IMR-90 (cell line): ENCODE results near the gene TMUB1. TPM values are rescaled to one million over a fixed set of nuclear protein-coding genes. Genes with fewer than 3 reads are reported as not detected.

ENCODE experiments used
- ATAC-seq: fragments of 200-7000 bp; cut with Tn5 transposase; 2 replicates; pipeline ENCODE4 v1.9.1; 2020; ENCODE audit warnings: low read depth, mild to moderate bottlenecking, moderate library complexity
- BruUV-seq: library from RNA; stranded (reverse); fragments of 400-500 nt; replicated peaks from 2 replicates; lab custom pipeline; 2021; lab: Mats Ljungman, UMichigan
- CTCF ChIA-PET: fragments of 300-600 bp; formaldehyde crosslinking; extraction: SDS; loops from one replicate; lab custom pipeline; 2021; ENCODE audit warnings: antibody characterized with exemption; lab: Yijun Ruan, JAX
- POLR2A ChIA-PET: fragments of 300-600 bp; sonication (Branson Sonifier 250); formaldehyde crosslinking; loops from one replicate; lab custom pipeline; 2022; ENCODE audit warnings: antibody characterized with exemption; ENCODE audit not compliant: unreplicated experiment; lab: Charles Lee
- DNase-seq: peaks from one replicate; pipeline ENCODE4 v3.0.0; 2013
- H2AFZ ChIP-seq: replicated peaks from 2 replicates; pipeline ENCODE3; 2013; ENCODE audit warnings: low read length, mild to moderate bottlenecking; ENCODE audit not compliant: poor library complexity
- H2AK5ac ChIP-seq: 2 replicates; pipeline ENCODE4 v1.6.1; 2013; ENCODE audit warnings: low read depth, low read length, inconsistent platforms
- H2AK9ac ChIP-seq: replicated peaks from 2 replicates; pipeline ENCODE3; 2013; ENCODE audit warnings: mild to moderate bottlenecking, low read depth, low read length, moderate library complexity; ENCODE audit not compliant: poor library complexity
- H2BK120ac ChIP-seq: 2 replicates; pipeline ENCODE4 v1.6.1; 2013; ENCODE audit warnings: low read depth, low read length, inconsistent platforms
- H2BK15ac ChIP-seq: 3 replicates; pipeline ENCODE4 v1.6.1; 2013; ENCODE audit warnings: low read depth, low read length, inconsistent platforms
- H2BK20ac ChIP-seq: 2 replicates; pipeline ENCODE4 v1.6.1; 2013; ENCODE audit warnings: low read depth, mild to moderate bottlenecking, inconsistent platforms, low read length, moderate library complexity
- H2BK5ac ChIP-seq: 2 replicates; pipeline ENCODE4 v1.6.1; 2013; ENCODE audit warnings: mild to moderate bottlenecking, low read depth, low read length, inconsistent platforms; ENCODE audit not compliant: poor library complexity, severe bottlenecking
- H3K14ac ChIP-seq: replicated peaks from 2 replicates; pipeline ENCODE4 v1.6.1; 2013; ENCODE audit warnings: low read depth, low read length, inconsistent platforms
- H3K18ac ChIP-seq: 2 replicates; pipeline ENCODE4 v1.6.1; 2013; ENCODE audit warnings: low read depth, low read length, control low read depth
- H3K23ac ChIP-seq: 2 replicates; pipeline ENCODE4 v1.6.1; 2013; ENCODE audit warnings: low read depth, low read length, inconsistent platforms
- H3K27ac ChIP-seq: 2 replicates; pipeline ENCODE4 v1.5.1; 2013; ENCODE audit warnings: mild to moderate bottlenecking, control low read depth, low read length; ENCODE audit not compliant: insufficient read depth
- H3K27me3 ChIP-seq: 2 replicates; pipeline ENCODE4 v1.6.1; 2013; ENCODE audit warnings: low read length; ENCODE audit not compliant: control insufficient read depth, insufficient read depth
- H3K36me3 ChIP-seq: 2 replicates; pipeline ENCODE4 v1.6.1; 2013; ENCODE audit warnings: low read length, mixed read lengths; ENCODE audit not compliant: control insufficient read depth, insufficient read depth
- H3K4ac ChIP-seq: 2 replicates; pipeline ENCODE4 v1.6.1; 2013; ENCODE audit warnings: low read depth, low read length, inconsistent platforms
- H3K4me1 ChIP-seq: 2 replicates; pipeline ENCODE4 v1.6.1; 2013; ENCODE audit warnings: low read length, mixed read lengths; ENCODE audit not compliant: control insufficient read depth, insufficient read depth
- H3K4me2 ChIP-seq: 2 replicates; pipeline ENCODE4 v1.6.1; 2013; ENCODE audit warnings: low read depth, mild to moderate bottlenecking, control low read depth, low read length, moderate library complexity
- H3K4me3 ChIP-seq: 2 replicates; pipeline ENCODE4 v1.5.1; 2013; ENCODE audit warnings: low read depth, mild to moderate bottlenecking, control low read depth, low read length, moderate library complexity; ENCODE audit not compliant: insufficient read depth
- H3K56ac ChIP-seq: 2 replicates; pipeline ENCODE4 v1.6.1; 2013; ENCODE audit warnings: low read length, inconsistent platforms; ENCODE audit not compliant: insufficient read depth; ENCODE audit errors: extremely low read depth
- H3K79me1 ChIP-seq, 2 experiments: 2 replicates each; pipeline ENCODE4 v1.6.1; 2013; ENCODE audit warnings: low read length in 2 of 2, inconsistent platforms in 1 of 2, low read depth in 1 of 2
- H3K9ac ChIP-seq: 2 replicates; pipeline ENCODE4 v1.6.1; 2013; ENCODE audit warnings: low read depth, low read length, control low read depth
- H3K9me1 ChIP-seq: 2 replicates; pipeline ENCODE4 v1.6.1; 2013; ENCODE audit warnings: low read length, inconsistent platforms; ENCODE audit not compliant: insufficient read depth
- H3K9me3 ChIP-seq: 2 replicates; pipeline ENCODE4 v1.6.1; 2013; ENCODE audit warnings: low read length; ENCODE audit not compliant: control insufficient read depth, insufficient read depth
- H4K20me1 ChIP-seq: 2 replicates; pipeline ENCODE4 v1.6.1; 2013; ENCODE audit warnings: low read length, inconsistent platforms; ENCODE audit not compliant: insufficient read depth
- H4K5ac ChIP-seq: 2 replicates; pipeline ENCODE4 v1.6.1; 2013; ENCODE audit warnings: mild to moderate bottlenecking, low read depth, low read length, control low read depth
- H4K8ac ChIP-seq, 2 experiments: 2 replicates each; pipeline ENCODE4 v1.6.1; 2013; ENCODE audit warnings: low read depth in 2 of 2, low read length in 2 of 2, control low read depth in 1 of 2, inconsistent platforms in 1 of 2
- H4K91ac ChIP-seq: 2 replicates; pipeline ENCODE4 v1.6.1; 2013; ENCODE audit warnings: low read depth, low read length, inconsistent platforms; ENCODE audit not compliant: insufficient read depth
- BHLHE40 ChIP-seq: fragments of 150-350 bp; IDR thresholded peaks from 2 replicates; pipeline ENCODE4 v1.6.1; 2016; ENCODE audit warnings: mild to moderate bottlenecking, low read depth, low read length
- CEBPB ChIP-seq: IDR thresholded peaks from 2 replicates; pipeline ENCODE4 v1.6.1; 2012; ENCODE audit warnings: low read depth, low read length, improper control_type of control experiment
- CHD1 ChIP-seq: IDR thresholded peaks from 2 replicates; pipeline ENCODE4 v1.6.1; 2012; ENCODE audit warnings: low read depth, low read length, improper control_type of control experiment
- FOS ChIP-seq: fragments of 150-350 bp; IDR thresholded peaks from 2 replicates; pipeline ENCODE4 v1.6.1; 2016; ENCODE audit warnings: low read depth, low read length
- MAFK ChIP-seq: IDR thresholded peaks from 2 replicates; pipeline ENCODE4 v1.6.1; 2012; ENCODE audit warnings: low read depth, low read length, improper control_type of control experiment
- MAZ ChIP-seq: IDR thresholded peaks from 2 replicates; pipeline ENCODE4 v1.6.1; 2012; ENCODE audit warnings: low read depth, mild to moderate bottlenecking, low read length, improper control_type of control experiment, moderate library complexity, borderline replicate concordance
- MXI1 ChIP-seq: IDR thresholded peaks from 2 replicates; pipeline ENCODE4 v1.6.1; 2012; ENCODE audit warnings: low read depth, mild to moderate bottlenecking, low read length, moderate library complexity, borderline replicate concordance
- POLR2A ChIP-seq: IDR thresholded peaks from 2 replicates; pipeline ENCODE4 v1.6.1; 2012; ENCODE audit warnings: mild to moderate bottlenecking, low read depth, low read length
- RAD21 ChIP-seq: IDR thresholded peaks from 2 replicates; pipeline ENCODE4 v1.6.1; 2012; ENCODE audit warnings: low read length, improper control_type of control experiment
- RFX5 ChIP-seq: IDR thresholded peaks from 2 replicates; pipeline ENCODE4 v1.8.0; 2012; ENCODE audit warnings: low read depth, mild to moderate bottlenecking, low read length, moderate library complexity
- SMC3 ChIP-seq: fragments of 150-350 bp; IDR thresholded peaks from 2 replicates; pipeline ENCODE4 v1.6.1; 2016; ENCODE audit warnings: low read depth, mild to moderate bottlenecking, antibody characterized with exemption, low read length, moderate library complexity
- USF2 ChIP-seq: fragments of 150-350 bp; IDR thresholded peaks from 2 replicates; pipeline ENCODE4 v1.6.1; 2017; ENCODE audit warnings: mild to moderate bottlenecking, antibody characterized with exemption, low read length, low read depth
- WGBS, 2 experiments: methylation state at CpG; one replicate each; pipeline versions ENCODE4 v1.1.5 to v1.1.7; 2013; ENCODE audit warnings: missing lambda C conversion rate in 2 of 2; ENCODE audit not compliant: insufficient read length in 1 of 2; ENCODE audit errors: extremely low coverage in 2 of 2; 5-methylcytosine and 5-hydroxymethylcytosine counted together
- dilution Hi-C: fragments of 300-500 bp; cut with HindIII; formaldehyde crosslinking; loops from one replicate; pipeline ENCODE4 v1.14.3; 2018; ENCODE audit warnings: low sequenced_read_pairs; ENCODE audit not compliant: unreplicated experiment
- in situ Hi-C: fragments of 300-500 bp; cut with MboI; formaldehyde crosslinking; loops from 3 replicates; pipeline ENCODE4 v1.14.3; 2019; ENCODE audit warnings: low sequenced_read_pairs, inconsistent platforms, mixed read lengths
- intact Hi-C: fragments of 100-400 bp; cut with micrococcal nuclease; formaldehyde crosslinking; loops from 2 replicates; pipeline ENCODE4 v1.10.0; 2022
- polyA plus RNA-seq, 3 experiments: library from polyadenylated mRNA; depleted of rRNA; stranded (reverse); fragments of >200 nt; gene quantifications; 2 replicates each; pipeline ENCODE4 v1.2.3, GENCODE V29; 2012; ENCODE audit warnings: low replicate concordance in 1 of 3
- total RNA-seq: library from RNA; depleted of rRNA; stranded (reverse); fragments of >200 nt; gene quantifications from 2 replicates; pipeline ENCODE4 v1.2.3, GENCODE V29; 2012
- TF ChIP-seq, protein P1 (sequence below): fragments of 150-350 bp; IDR thresholded peaks from 2 replicates; pipeline ENCODE4 v1.6.1; 2016; ENCODE audit warnings: low read depth, mild to moderate bottlenecking, low read length, moderate library complexity, borderline replicate concordance

The TMUB1 gene
- total and polyA plus RNA-seq, 2 of the 4 experiments (the other 2 are of a cell fraction) = 6.8 to 29.8 TPM

- no peak overlapping the region for H3K9ac ChIP-seq
- intact Hi-C loops = no loop called here
Measured at GRCh38 chr7:151035902-151036301, 47.4 kb downstream of the TMUB1 start.

More at GRCh38 chr7:151035902-151036301, 47.4 kb downstream of the TMUB1 start:
- CTCF ChIA-PET = no interaction called here
- no peaks in the 10 kb centered on the region for H3K27me3 ChIP-seq
- no peak overlapping the region for H2BK120ac ChIP-seq
- BruUV-seq = no TSS peak
- 89% methylated on average over 8 of the region's 17 CpGs; no CpG with 5 or more reads in 1 of the 2 experiments for WGBS, 2 experiments
- TF ChIP-seq, protein P1, sequence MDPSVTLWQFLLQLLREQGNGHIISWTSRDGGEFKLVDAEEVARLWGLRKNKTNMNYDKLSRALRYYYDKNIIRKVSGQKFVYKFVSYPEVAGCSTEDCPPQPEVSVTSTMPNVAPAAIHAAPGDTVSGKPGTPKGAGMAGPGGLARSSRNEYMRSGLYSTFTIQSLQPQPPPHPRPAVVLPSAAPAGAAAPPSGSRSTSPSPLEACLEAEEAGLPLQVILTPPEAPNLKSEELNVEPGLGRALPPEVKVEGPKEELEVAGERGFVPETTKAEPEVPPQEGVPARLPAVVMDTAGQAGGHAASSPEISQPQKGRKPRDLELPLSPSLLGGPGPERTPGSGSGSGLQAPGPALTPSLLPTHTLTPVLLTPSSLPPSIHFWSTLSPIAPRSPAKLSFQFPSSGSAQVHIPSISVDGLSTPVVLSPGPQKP = no peak
- TF ChIP-seq MAZ = no peak
- TF ChIP-seq POLR2A = no peak
- TF ChIP-seq RAD21 = no peak
- TF ChIP-seq FOS = no peak
- TF ChIP-seq CEBPB = no peak
- no peak for TF ChIP-seq MAFK
- TF ChIP-seq USF2 = no peak
- no peak for TF ChIP-seq BHLHE40
- TF ChIP-seq MXI1 = no peak
- TF ChIP-seq SMC3 = no peak
- no peak for TF ChIP-seq CHD1
- TF ChIP-seq RFX5 = no peak
- dilution Hi-C loops = no loop called here
- in situ Hi-C loops = no loop called here
- H3K14ac ChIP-seq = no peak overlapping the region
- no peak overlapping the region for H3K56ac ChIP-seq
- H3K9me3 ChIP-seq = no peaks in the 10 kb centered on the region
- no peak for DNase-seq
- H3K4me3 ChIP-seq = no peak overlapping the region
- no peak overlapping the region for H2AK9ac ChIP-seq
- peaks cover 8% of the 10 kb centered on the region for H4K20me1 ChIP-seq
- no peak overlapping the region for H3K18ac ChIP-seq
- peaks cover 17% of the 10 kb centered on the region for H3K4me1 ChIP-seq
- no peak overlapping the region for H2AK5ac ChIP-seq
- H3K4me2 ChIP-seq = no peak overlapping the region
- no peak overlapping the region for H3K23ac ChIP-seq
- H2AFZ ChIP-seq = no peak overlapping the region
- H3K4ac ChIP-seq = no peak overlapping the region
- H4K8ac ChIP-seq = no peak overlapping the region
- peaks cover 0 to 22% of the 10 kb centered on the region in 2 experiments; a peak in 1 of 4 replicates for H3K79me1 ChIP-seq
- no peak overlapping the region for H2BK15ac ChIP-seq
- H3K27ac ChIP-seq = no peak overlapping the region
- H2BK20ac ChIP-seq = no peak overlapping the region
- POLR2A ChIA-PET = no interaction called here
- H2BK5ac ChIP-seq = no peak overlapping the region
- H3K9me1 ChIP-seq = peaks cover 18% of the 10 kb centered on the region
- H4K5ac ChIP-seq = no peak overlapping the region
- ATAC-seq = no peak
- peaks cover 30% of the 10 kb centered on the region for H3K36me3 ChIP-seq
- no peak overlapping the region for H4K91ac ChIP-seq
